ENCODE measurements around the gene TGFB1. TPM values are rescaled to one million over a fixed set of nuclear protein-coding genes. Genes with fewer than 3 reads are reported as not detected.

Gene TGFB1
- total RNA-seq, 2 experiments from 2014 or later, result 406 to 416 TPM

DNA sequence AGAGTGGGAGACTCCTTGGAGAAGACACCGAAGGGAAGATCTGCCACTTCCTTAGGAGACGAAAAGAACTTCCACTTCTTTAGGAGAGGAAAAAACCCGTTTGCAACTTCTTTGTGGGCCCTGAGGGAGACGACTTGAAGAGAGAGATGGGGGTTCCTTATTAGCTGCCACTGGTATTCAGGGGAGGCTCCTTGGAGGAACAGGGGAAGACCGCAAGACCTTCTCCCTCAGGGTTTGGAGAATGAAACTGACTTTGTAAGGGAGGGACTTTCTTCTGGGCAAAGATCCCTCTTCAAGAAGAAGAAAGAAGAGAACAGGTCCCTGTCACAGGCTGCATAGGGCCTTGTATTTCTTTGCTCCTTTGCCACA lies 44.3 kb upstream of the TGFB1 start:
- ATAC-seq (ENCODE audit: poor library complexity) (no peak), DNase-seq (no peak)
- Histone ChIP-seq H3K27ac (ENCODE audit: low read depth in 1 of 2, low read length in 2 of 2) (peak overlapping the region; percentile 91 to 99), H3K4me1 (ENCODE audit: insufficient read depth, low read length) (peaks cover 38% of the 10 kb centered on the region), H3K4me3 (ENCODE audit: low read length) (peak overlapping the region; percentile 82), H3K36me3 (ENCODE audit: insufficient read depth, low read length) (peaks cover 7% of the 10 kb centered on the region), H3K9me3 (ENCODE audit: control insufficient read depth in 1 of 2, insufficient read depth in 1 of 2, low read length in 2 of 2) (no peaks in the 10 kb centered on the region), H3K27me3 (ENCODE audit: control insufficient read depth in 1 of 2, insufficient read depth in 2 of 2, low read length in 2 of 2) (no peaks in the 10 kb centered on the region)
- peaks cover 57% of the 10 kb centered on the region for H3K4me1 Mint-ChIP-seq (ENCODE audit: low read depth)
- ChIA-PET CTCF (no interaction called here), POLR2A (interaction anchor here (1.1 to 1.2 kb wide), 3 partner anchors 35 to 134 kb away, joined by 3 to 4 read pairs (median 3); partner anchors contain the start of gene HNRNPUL1)
- peaks cover 30% of the 10 kb centered on the region for H3K36me3 Mint-ChIP-seq (ENCODE audit: low read depth)
- H3K27ac Mint-ChIP-seq, result peak overlapping the region; percentile 99
- no peaks in the 10 kb centered on the region for H3K27me3 Mint-ChIP-seq
- intact Hi-C loops (cut with DNase I, micrococcal nuclease), result loop anchor here in 1 of 2 experiments (5.0 kb wide), 1 partner anchor 164 kb away; no protein-coding TSS in a partner anchor
- TF ChIP-seq, protein P1, sequence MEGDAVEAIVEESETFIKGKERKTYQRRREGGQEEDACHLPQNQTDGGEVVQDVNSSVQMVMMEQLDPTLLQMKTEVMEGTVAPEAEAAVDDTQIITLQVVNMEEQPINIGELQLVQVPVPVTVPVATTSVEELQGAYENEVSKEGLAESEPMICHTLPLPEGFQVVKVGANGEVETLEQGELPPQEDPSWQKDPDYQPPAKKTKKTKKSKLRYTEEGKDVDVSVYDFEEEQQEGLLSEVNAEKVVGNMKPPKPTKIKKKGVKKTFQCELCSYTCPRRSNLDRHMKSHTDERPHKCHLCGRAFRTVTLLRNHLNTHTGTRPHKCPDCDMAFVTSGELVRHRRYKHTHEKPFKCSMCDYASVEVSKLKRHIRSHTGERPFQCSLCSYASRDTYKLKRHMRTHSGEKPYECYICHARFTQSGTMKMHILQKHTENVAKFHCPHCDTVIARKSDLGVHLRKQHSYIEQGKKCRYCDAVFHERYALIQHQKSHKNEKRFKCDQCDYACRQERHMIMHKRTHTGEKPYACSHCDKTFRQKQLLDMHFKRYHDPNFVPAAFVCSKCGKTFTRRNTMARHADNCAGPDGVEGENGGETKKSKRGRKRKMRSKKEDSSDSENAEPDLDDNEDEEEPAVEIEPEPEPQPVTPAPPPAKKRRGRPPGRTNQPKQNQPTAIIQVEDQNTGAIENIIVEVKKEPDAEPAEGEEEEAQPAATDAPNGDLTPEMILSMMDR (IDR thresholded peaks at IDR 0.05), result no peak
- no peaks in the 10 kb centered on the region for H3K9me3 Mint-ChIP-seq
- H3K4me3 Mint-ChIP-seq, result peak overlapping the region; percentile 96

DNA sequence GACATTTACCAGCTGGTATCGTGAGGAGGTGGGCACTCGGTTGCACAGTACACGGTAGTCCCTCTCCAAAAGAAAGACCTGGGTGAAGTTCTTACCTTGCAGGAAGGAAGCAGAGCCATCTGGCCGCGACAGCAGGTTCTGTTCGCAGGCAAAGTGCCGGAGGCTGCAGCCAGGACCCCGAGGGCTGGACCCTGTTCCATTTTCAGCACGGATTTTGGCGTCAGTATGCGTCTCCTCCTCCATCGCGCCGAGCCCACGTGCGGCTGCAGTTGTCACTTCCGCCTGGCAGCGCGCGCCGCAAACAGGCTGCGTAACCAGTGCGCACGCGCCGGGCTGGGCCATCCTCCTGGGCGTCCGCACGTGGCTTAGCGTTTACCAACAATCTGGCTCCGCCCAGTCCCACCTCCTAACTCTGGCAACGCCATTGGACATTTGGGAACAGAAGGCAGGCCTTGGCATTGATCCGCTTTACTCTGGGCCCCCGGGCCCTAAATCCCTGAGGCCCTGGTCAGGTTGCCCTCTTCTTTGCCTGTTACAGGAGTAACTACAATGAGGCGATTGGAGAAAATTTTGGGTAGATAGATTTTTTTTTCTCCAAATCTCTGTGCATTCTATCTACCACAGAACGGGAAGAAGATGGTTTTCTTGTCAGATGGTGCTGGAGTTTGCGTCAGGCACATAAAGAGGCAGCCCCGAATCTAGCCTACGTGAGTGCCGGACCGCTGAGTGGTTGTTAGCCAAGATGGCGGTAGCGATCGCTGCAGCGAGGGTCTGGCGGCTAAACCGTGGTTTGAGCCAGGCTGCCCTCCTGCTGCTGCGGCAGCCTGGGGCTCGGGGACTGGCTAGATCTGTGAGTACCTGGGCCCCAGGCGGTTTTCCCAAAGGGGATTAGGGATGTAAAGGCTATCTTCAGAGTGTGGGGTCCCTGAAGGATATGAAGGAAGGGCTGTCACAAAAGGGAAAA lies 43.6 kb upstream of the TGFB1 start, which contains the start of the genes BCKDHA and EXOSC5:
BCKDHA (plus strand) TSS at position 733 of the 964 bp plus-strand sequence; CDS start at position 743, 10 bp downstream.
EXOSC5 (minus strand) TSS at position 274 of the 964 bp plus-strand sequence; CDS start at position 243, 31 bp downstream.
- H3K27me3 Mint-ChIP-seq, result no peaks in the 10 kb centered on the region
- H3K4me1 Mint-ChIP-seq (ENCODE audit: low read depth), result peaks cover 57% of the 10 kb centered on the region
- peak; percentile 98 for ATAC-seq (ENCODE audit: poor library complexity)
- Histone ChIP-seq H3K27ac (ENCODE audit: low read depth in 1 of 2, low read length in 2 of 2) (peak within 1 kb of the TSS; percentile 91 to 99), H3K36me3 (ENCODE audit: insufficient read depth, low read length) (peaks cover 11% of the 10 kb centered on the region), H3K4me1 (ENCODE audit: insufficient read depth, low read length) (peaks cover 38% of the 10 kb centered on the region), H3K4me3 (ENCODE audit: low read length) (peak within 1 kb of the TSS; percentile 82), H3K27me3 (ENCODE audit: control insufficient read depth in 1 of 2, insufficient read depth in 2 of 2, low read length in 2 of 2) (no peaks in the 10 kb centered on the region), H3K9me3 (ENCODE audit: control insufficient read depth in 1 of 2, insufficient read depth in 1 of 2, low read length in 2 of 2) (no peaks in the 10 kb centered on the region)
- peaks cover 36% of the 10 kb centered on the region for H3K36me3 Mint-ChIP-seq (ENCODE audit: low read depth)
- peak; percentile 97 to 100 (median 99) for DNase-seq
- peak within 1 kb of the TSS; percentile 99 for H3K27ac Mint-ChIP-seq
- H3K4me3 Mint-ChIP-seq, result peak within 1 kb of the TSS; percentile 96
- TF ChIP-seq, protein P1 (IDR thresholded peaks at IDR 0.05), result no peak
- intact Hi-C loops (cut with DNase I, micrococcal nuclease), result loop anchor here (1.0 to 5.0 kb wide), 6 partner anchors 33 to 198 kb away; partner anchors contain the start of genes B9D2 (in 2 of the 2), DMAC2 (in 1 of the 2), HNRNPUL1 (in 1 of the 2) and TGFB1 (in 1 of the 2)
- CTCF ChIA-PET, result interaction anchor here (1.1 to 1.2 kb wide), 2 partner anchors 43 to 135 kb away, joined by 3 read pairs; partner anchors contain the start of gene DMAC2
- POLR2A ChIA-PET, result interaction anchor here (1.2 to 1.5 kb wide), 2 partner anchors 33 to 41 kb away, joined by 3 read pairs; partner anchors contain the start of gene B9D2
- H3K9me3 Mint-ChIP-seq, result no peaks in the 10 kb centered on the region

DNA sequence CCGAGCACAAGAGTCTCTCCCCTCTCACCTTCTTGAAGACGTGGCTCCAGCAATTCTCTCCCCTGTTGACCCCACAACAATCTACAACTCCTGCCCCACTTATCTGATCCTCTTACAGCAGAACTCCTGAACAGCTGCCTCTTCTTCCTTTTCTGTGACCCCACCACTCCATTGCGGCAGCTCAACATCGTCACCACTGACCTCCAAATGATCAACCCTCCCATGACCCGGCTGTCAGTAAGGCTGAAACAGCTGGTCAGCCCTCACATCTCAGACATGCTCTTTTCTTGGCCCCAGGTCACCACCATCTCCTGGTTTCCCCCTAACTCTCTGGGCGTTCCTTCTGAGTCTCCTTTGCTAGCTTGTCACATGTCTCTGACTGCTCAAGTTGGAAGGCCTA lies 41.6 kb upstream of the TGFB1 start:
- H3K9me3 ChIP-seq (ENCODE audit: control insufficient read depth in 1 of 2, insufficient read depth in 1 of 2, low read length in 2 of 2), result no peaks in the 10 kb centered on the region
- Mint-ChIP-seq H3K9me3 (no peaks in the 10 kb centered on the region), H3K27ac (peak overlapping the region; percentile 65), H3K4me3 (peak overlapping the region; percentile 80), H3K27me3 (no peaks in the 10 kb centered on the region), H3K36me3 (ENCODE audit: low read depth) (peaks cover 49% of the 10 kb centered on the region), H3K4me1 (ENCODE audit: low read depth) (peaks cover 46% of the 10 kb centered on the region)
- POLR2A ChIA-PET, result no interaction called here
- no peak for DNase-seq
- TF ChIP-seq, protein P1 (IDR thresholded peaks at IDR 0.05), result no peak
- peaks cover 33% of the 10 kb centered on the region for H3K4me1 ChIP-seq (ENCODE audit: insufficient read depth, low read length)
- CTCF ChIA-PET, result no interaction called here
- H3K4me3 ChIP-seq (ENCODE audit: low read length), result no peak overlapping the region
- H3K27me3 ChIP-seq (ENCODE audit: control insufficient read depth in 1 of 2, insufficient read depth in 2 of 2, low read length in 2 of 2), result no peaks in the 10 kb centered on the region
- H3K27ac ChIP-seq (ENCODE audit: low read depth in 1 of 2, low read length in 2 of 2), result no peak overlapping the region
- no peak for ATAC-seq (ENCODE audit: poor library complexity)
- intact Hi-C loops (cut with DNase I, micrococcal nuclease), result loop anchor here in 1 of 2 experiments (5.0 kb wide), 1 partner anchor 167 kb away; no protein-coding TSS in a partner anchor
- H3K36me3 ChIP-seq (ENCODE audit: insufficient read depth, low read length), result peaks cover 29% of the 10 kb centered on the region
